ENCODE results near the gene ARMS2.

DNA sequence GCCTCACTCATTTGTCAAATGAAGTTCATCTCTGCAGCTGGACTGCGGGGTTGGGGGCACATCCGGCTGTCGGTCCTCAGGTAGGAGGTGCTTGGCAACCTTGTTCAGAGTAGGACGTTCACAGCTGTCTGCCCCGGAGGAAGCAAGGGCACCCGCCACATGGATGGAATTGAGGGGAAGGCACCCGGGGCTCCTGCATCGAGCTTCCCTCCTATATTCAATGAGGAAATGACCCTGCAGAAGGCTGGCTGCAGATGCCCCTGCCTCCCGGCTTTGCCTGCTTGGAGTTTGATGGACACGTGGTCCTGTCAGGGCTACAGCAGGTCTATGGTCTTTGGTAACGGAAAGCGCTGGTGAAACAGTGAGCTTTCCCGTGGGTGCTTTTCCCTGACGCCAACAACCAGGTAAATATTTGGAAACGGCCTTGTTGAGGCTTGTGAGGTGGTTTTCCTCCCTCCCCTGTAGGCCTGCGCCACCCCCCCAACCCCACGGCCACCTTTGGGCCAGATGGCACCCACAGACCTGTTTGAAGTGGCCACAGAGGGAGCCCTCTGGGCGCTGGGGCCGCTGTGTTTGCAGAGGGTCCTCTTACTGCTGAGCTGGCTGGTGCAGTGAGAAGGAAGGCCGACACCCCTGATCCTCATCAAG is 39.8 kb downstream of the ARMS2 start:
- TF ChIP-seq CTCF (conservative IDR thresholded peaks at IDR 0.05), result no peak
- no peak for TF ChIP-seq EZH2 (IDR thresholded peaks at IDR 0.05; ENCODE audit: low read depth)
